ENCODE measurements around the gene MYLK. TPM values are rescaled to one million over a fixed set of nuclear protein-coding genes. Genes with fewer than 3 reads are reported as not detected.

The MYLK gene
- total RNA-seq, 2 experiments from 2014 or later: 0.22 TPM; not detected in 1

DNA sequence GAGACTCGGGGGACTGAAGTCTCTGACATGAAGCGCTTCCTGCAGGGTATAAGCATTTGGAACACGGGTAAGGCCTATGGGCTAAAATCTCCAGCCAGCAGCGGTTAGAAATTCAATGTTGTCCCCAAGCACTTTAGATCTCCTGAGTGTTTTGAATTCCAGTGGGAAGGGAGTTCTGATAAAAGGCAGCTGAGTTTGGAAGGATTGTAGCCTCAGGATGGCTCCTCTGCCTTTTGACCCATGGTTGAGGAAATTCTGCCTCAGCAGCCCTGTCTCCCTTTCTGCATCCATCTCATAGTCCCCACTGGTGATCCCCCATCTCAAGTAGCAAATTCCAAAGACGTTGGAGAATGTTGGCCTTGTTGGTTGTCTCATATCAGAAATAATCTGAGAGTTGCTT lies 275.1 kb downstream of the MYLK start:
- Histone ChIP-seq H3K27ac (ENCODE audit: low read depth in 1 of 2, low read length in 2 of 2) (no peak overlapping the region), H3K9me3 (ENCODE audit: control insufficient read depth in 1 of 2, insufficient read depth in 1 of 2, low read length in 2 of 2) (no peaks in the 10 kb centered on the region), H3K27me3 (ENCODE audit: control insufficient read depth in 1 of 2, insufficient read depth in 2 of 2, low read length in 2 of 2) (no peaks in the 10 kb centered on the region), H3K36me3 (ENCODE audit: insufficient read depth, low read length) (no peaks in the 10 kb centered on the region), H3K4me1 (ENCODE audit: insufficient read depth, low read length) (no peaks in the 10 kb centered on the region), H3K4me3 (ENCODE audit: low read length) (no peak overlapping the region)
- Mint-ChIP-seq H3K36me3 (ENCODE audit: low read depth) (peaks cover 23% of the 10 kb centered on the region), H3K4me3 (no peak overlapping the region), H3K4me1 (ENCODE audit: low read depth) (no peaks in the 10 kb centered on the region), H3K27me3 (no peaks in the 10 kb centered on the region), H3K27ac (no peak overlapping the region), H3K9me3 (no peaks in the 10 kb centered on the region)
- no peak for DNase-seq
- ChIA-PET POLR2A (no interaction called here), CTCF (no interaction called here)
- intact Hi-C loops (cut with DNase I, micrococcal nuclease): no loop called here
- ATAC-seq (ENCODE audit: poor library complexity): no peak
- TF ChIP-seq, protein P1, sequence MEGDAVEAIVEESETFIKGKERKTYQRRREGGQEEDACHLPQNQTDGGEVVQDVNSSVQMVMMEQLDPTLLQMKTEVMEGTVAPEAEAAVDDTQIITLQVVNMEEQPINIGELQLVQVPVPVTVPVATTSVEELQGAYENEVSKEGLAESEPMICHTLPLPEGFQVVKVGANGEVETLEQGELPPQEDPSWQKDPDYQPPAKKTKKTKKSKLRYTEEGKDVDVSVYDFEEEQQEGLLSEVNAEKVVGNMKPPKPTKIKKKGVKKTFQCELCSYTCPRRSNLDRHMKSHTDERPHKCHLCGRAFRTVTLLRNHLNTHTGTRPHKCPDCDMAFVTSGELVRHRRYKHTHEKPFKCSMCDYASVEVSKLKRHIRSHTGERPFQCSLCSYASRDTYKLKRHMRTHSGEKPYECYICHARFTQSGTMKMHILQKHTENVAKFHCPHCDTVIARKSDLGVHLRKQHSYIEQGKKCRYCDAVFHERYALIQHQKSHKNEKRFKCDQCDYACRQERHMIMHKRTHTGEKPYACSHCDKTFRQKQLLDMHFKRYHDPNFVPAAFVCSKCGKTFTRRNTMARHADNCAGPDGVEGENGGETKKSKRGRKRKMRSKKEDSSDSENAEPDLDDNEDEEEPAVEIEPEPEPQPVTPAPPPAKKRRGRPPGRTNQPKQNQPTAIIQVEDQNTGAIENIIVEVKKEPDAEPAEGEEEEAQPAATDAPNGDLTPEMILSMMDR (IDR thresholded peaks at IDR 0.05): no peak

DNA sequence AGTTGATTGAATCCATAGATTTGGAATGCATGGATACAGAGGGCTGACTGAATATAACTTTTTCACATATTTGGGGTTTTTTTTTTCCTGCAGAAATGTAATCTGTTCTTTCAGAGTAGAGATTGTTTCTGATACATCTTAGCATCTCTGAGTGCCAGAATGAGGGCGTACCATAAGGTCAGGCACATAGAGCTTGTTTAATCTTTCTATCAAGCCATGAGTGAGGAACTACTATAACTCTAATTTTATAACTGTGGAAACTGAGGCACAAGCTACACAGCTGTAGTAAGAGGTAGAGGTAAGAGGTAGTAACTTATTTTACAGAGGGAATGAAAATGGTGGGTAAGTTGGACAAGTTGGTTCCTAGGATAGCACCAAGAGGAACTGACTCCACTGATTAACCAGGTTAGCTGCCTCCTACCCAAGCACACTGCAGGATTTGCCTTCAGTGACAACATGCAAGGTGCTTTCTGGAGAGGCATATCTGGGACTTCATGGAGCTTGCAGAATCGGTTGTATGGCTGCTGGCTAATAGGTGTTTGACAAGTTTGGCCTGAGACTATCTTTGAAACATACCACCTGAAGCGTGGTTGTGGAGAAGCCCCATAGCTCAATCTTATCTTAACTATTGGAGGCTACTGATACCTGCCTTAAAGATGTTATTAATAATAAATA lies 275.7 kb downstream of the MYLK start:
- no peaks in the 10 kb centered on the region for H3K36me3 ChIP-seq (ENCODE audit: insufficient read depth, low read length)
- H3K27ac ChIP-seq (ENCODE audit: low read depth in 1 of 2, low read length in 2 of 2): no peak overlapping the region
- TF ChIP-seq, protein P1 (IDR thresholded peaks at IDR 0.05): no peak
- peaks cover 21% of the 10 kb centered on the region for H3K36me3 Mint-ChIP-seq (ENCODE audit: low read depth)
- H3K4me1 ChIP-seq (ENCODE audit: insufficient read depth, low read length): no peaks in the 10 kb centered on the region
- CTCF ChIA-PET: no interaction called here
- H3K9me3 Mint-ChIP-seq: no peaks in the 10 kb centered on the region
- no peaks in the 10 kb centered on the region for H3K27me3 ChIP-seq (ENCODE audit: control insufficient read depth in 1 of 2, insufficient read depth in 2 of 2, low read length in 2 of 2)
- no peaks in the 10 kb centered on the region for H3K9me3 ChIP-seq (ENCODE audit: control insufficient read depth in 1 of 2, insufficient read depth in 1 of 2, low read length in 2 of 2)
- H3K4me1 Mint-ChIP-seq (ENCODE audit: low read depth): no peaks in the 10 kb centered on the region
- POLR2A ChIA-PET: no interaction called here
- H3K4me3 Mint-ChIP-seq: no peak overlapping the region
- no peaks in the 10 kb centered on the region for H3K27me3 Mint-ChIP-seq
- intact Hi-C loops (cut with DNase I, micrococcal nuclease): no loop called here
- no peak for DNase-seq
- no peak overlapping the region for H3K4me3 ChIP-seq (ENCODE audit: low read length)
- H3K27ac Mint-ChIP-seq: no peak overlapping the region
- ATAC-seq (ENCODE audit: poor library complexity): no peak

DNA sequence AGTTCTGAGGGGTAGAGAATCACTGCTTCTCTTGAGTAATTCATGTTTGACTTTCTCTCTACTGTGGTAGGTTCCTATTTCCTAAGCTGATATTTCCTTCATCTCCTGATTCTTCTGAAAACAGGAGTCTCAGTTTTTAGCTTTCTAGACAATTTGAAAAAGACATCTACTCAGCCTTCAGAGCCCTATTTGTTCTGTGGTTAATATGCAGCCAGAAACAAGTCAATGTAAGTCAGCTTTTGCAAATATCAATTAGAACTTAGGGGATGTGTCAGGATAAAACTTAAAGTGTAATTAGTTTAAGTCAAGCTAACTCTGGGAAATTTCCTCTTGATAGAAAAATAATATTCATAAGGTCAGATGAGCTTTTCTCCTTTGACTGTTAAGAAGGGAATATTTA lies 277.6 kb downstream of the MYLK start:
- TF ChIP-seq, protein P1 (IDR thresholded peaks at IDR 0.05): no peak
- Histone ChIP-seq H3K36me3 (ENCODE audit: insufficient read depth, low read length) (no peaks in the 10 kb centered on the region), H3K4me1 (ENCODE audit: insufficient read depth, low read length) (no peaks in the 10 kb centered on the region), H3K9me3 (ENCODE audit: control insufficient read depth in 1 of 2, insufficient read depth in 1 of 2, low read length in 2 of 2) (no peaks in the 10 kb centered on the region), H3K27me3 (ENCODE audit: control insufficient read depth in 1 of 2, insufficient read depth in 2 of 2, low read length in 2 of 2) (no peaks in the 10 kb centered on the region), H3K4me3 (ENCODE audit: low read length) (no peak overlapping the region), H3K27ac (ENCODE audit: low read depth in 1 of 2, low read length in 2 of 2) (no peak overlapping the region)
- POLR2A ChIA-PET: no interaction called here
- H3K27ac Mint-ChIP-seq: no peak overlapping the region
- H3K4me1 Mint-ChIP-seq (ENCODE audit: low read depth): no peaks in the 10 kb centered on the region
- H3K36me3 Mint-ChIP-seq (ENCODE audit: low read depth): peaks cover 4% of the 10 kb centered on the region
- no peak overlapping the region for H3K4me3 Mint-ChIP-seq
- H3K27me3 Mint-ChIP-seq: no peaks in the 10 kb centered on the region
- CTCF ChIA-PET: no interaction called here
- intact Hi-C loops (cut with DNase I, micrococcal nuclease): no loop called here
- DNase-seq (no peak), ATAC-seq (ENCODE audit: poor library complexity) (no peak)
- no peaks in the 10 kb centered on the region for H3K9me3 Mint-ChIP-seq
